OCI-LY1 (cell line): Measurements from ENCODE around the gene BCL2L15.

Experiments used
- H2AFZ ChIP-seq: fragments of 200-600 bp; sonication (generic), shearing (Covaris generic); 2 replicates; pipeline ENCODE4 v1.6.0; 2014; ENCODE audit warnings: antibody characterized with exemption, mild to moderate bottlenecking, low read length
- H3F3A ChIP-seq: fragments of 200-600 bp; sonication (generic), shearing (Covaris generic); 2 replicates; pipeline ENCODE4 v1.6.0; 2014; ENCODE audit warnings: mild to moderate bottlenecking, antibody characterized with exemption, low read length, moderate library complexity; ENCODE audit not compliant: insufficient read depth
- H3K27ac ChIP-seq: fragments of 200-600 bp; sonication (generic); 2 replicates; pipeline ENCODE4 v1.5.1; 2014; ENCODE audit warnings: low read length, mixed run types, mild to moderate bottlenecking, low read depth; ENCODE audit not compliant: poor library complexity, severe bottlenecking
- H3K27me3 ChIP-seq: fragments of 200-600 bp; sonication (generic); 2 replicates; pipeline ENCODE4 v1.6.0; 2014; ENCODE audit warnings: antibody characterized with exemption, mild to moderate bottlenecking, low read length, moderate library complexity; ENCODE audit not compliant: insufficient read depth
- H3K36me3 ChIP-seq: fragments of 200-600 bp; sonication (generic); 2 replicates; pipeline ENCODE4 v1.6.1; 2014; ENCODE audit warnings: mild to moderate bottlenecking, antibody characterized with exemption, low read length, moderate library complexity, mixed read lengths; ENCODE audit not compliant: insufficient read depth
- H3K4me1 ChIP-seq: fragments of 200-600 bp; sonication (generic); 2 replicates; pipeline ENCODE4 v1.5.1; 2014; ENCODE audit warnings: mild to moderate bottlenecking, low read length, moderate library complexity; ENCODE audit not compliant: insufficient read depth, severe bottlenecking
- H3K4me2 ChIP-seq: fragments of 200-600 bp; sonication (generic), shearing (Covaris generic); 2 replicates; pipeline ENCODE4 v1.6.1; 2014; ENCODE audit warnings: low read length
- H3K4me3 ChIP-seq: fragments of 200-600 bp; sonication (generic); 2 replicates; pipeline ENCODE4 v1.5.1; 2014; ENCODE audit warnings: low read length, low read depth, mild to moderate bottlenecking, mixed read lengths; ENCODE audit not compliant: poor library complexity, severe bottlenecking
- H3K79me2 ChIP-seq: fragments of 200-600 bp; shearing (Covaris generic); 2 replicates; pipeline ENCODE4 v1.6.1; 2016; ENCODE audit warnings: mixed run types, low read length, mixed read lengths; ENCODE audit not compliant: insufficient read depth
- H3K9ac ChIP-seq: fragments of 200-600 bp; sonication (generic), shearing (Covaris generic); 2 replicates; pipeline ENCODE4 v1.6.1; 2014; ENCODE audit warnings: mild to moderate bottlenecking, low read length, mixed read lengths
- H3K9me2 ChIP-seq: fragments of 200-600 bp; sonication (generic), shearing (Covaris generic); 2 replicates; pipeline ENCODE4 v1.6.1; 2014; ENCODE audit warnings: low read depth, mild to moderate bottlenecking, low read length, mixed read lengths
- H3K9me3 ChIP-seq: fragments of 200-600 bp; shearing (Covaris generic); 2 replicates; pipeline ENCODE4 v1.6.1; 2014; ENCODE audit warnings: low read length, mixed read lengths
- H4K20me1 ChIP-seq: fragments of 200-600 bp; sonication (generic), shearing (Covaris generic); 2 replicates; pipeline ENCODE4 v1.6.0; 2016; ENCODE audit warnings: mild to moderate bottlenecking, low read length; ENCODE audit not compliant: insufficient read depth
- CTCF ChIP-seq: fragments of 200-600 bp; sonication (generic), shearing (Covaris generic); IDR thresholded peaks from 2 replicates; pipeline ENCODE4 v1.5.1; 2017; ENCODE audit warnings: mild to moderate bottlenecking, antibody characterized with exemption, low read length, moderate library complexity, mixed read lengths
- EZH2 ChIP-seq: fragments of 200-600 bp; sonication (generic), shearing (Covaris generic); IDR thresholded peaks from 2 replicates; pipeline ENCODE4 v1.8.0; 2017; ENCODE audit warnings: borderline replicate concordance, mixed run types, mild to moderate bottlenecking, antibody characterized with exemption, low read length, moderate library complexity, mixed read lengths

The BCL2L15 gene

GRCh38 chr1:113887402-113888175 is at the start of gene BCL2L15:
Gene BCL2L15 (minus strand): TSS chr1:113887581. CDS start chr1:113887375, 206 bp downstream.
- H3K9ac ChIP-seq: no peak within 1 kb of the TSS
- H3K4me3 ChIP-seq: no peak within 1 kb of the TSS
- no peaks in the 10 kb centered on the region for H3K27me3 ChIP-seq
- H3K79me2 ChIP-seq: no peaks in the 10 kb centered on the region
- no peaks in the 10 kb centered on the region for H3K9me3 ChIP-seq
- H2AFZ ChIP-seq: no peak within 1 kb of the TSS
- H3K36me3 ChIP-seq: no peaks in the 10 kb centered on the region
- H3K27ac ChIP-seq: no peak within 1 kb of the TSS
- no peak for TF ChIP-seq EZH2
- no peak for TF ChIP-seq CTCF
- no peaks in the 10 kb centered on the region for H4K20me1 ChIP-seq
- no peaks in the 10 kb centered on the region for H3F3A ChIP-seq
- H3K9me2 ChIP-seq: no peaks in the 10 kb centered on the region
- peaks cover 5% of the 10 kb centered on the region for H3K4me1 ChIP-seq
- H3K4me2 ChIP-seq: no peak within 1 kb of the TSS

GRCh38 chr1:113937146-113937545 is 49.8 kb upstream of the BCL2L15 start:
- H3K9me3 ChIP-seq: no peaks in the 10 kb centered on the region
- no peak overlapping the region for H3K4me3 ChIP-seq
- H3K79me2 ChIP-seq: peaks cover 81% of the 10 kb centered on the region
- H3K27ac ChIP-seq: peak overlapping the region; percentile 21
- no peaks in the 10 kb centered on the region for H4K20me1 ChIP-seq
- no peaks in the 10 kb centered on the region for H3F3A ChIP-seq
- H3K4me2 ChIP-seq: peak overlapping the region; percentile 2; the same call in 1 of the 2 replicates
- H3K27me3 ChIP-seq: no peaks in the 10 kb centered on the region
- H3K9ac ChIP-seq: no peak overlapping the region
- H3K9me2 ChIP-seq: no peaks in the 10 kb centered on the region
- peaks cover 16% of the 10 kb centered on the region for H3K36me3 ChIP-seq
- H2AFZ ChIP-seq: no peak overlapping the region
- TF ChIP-seq CTCF (no peak), EZH2 (no peak)
- H3K4me1 ChIP-seq: peaks cover 88% of the 10 kb centered on the region

- H3K4me1 ChIP-seq: peaks cover 91% of the 10 kb centered on the region
- no peaks in the 10 kb centered on the region for H3K9me2 ChIP-seq
- H4K20me1 ChIP-seq: no peaks in the 10 kb centered on the region
- H3K27ac ChIP-seq: peak overlapping the region; percentile 34
- H3K27me3 ChIP-seq: no peaks in the 10 kb centered on the region
- H3K79me2 ChIP-seq: peaks cover 91% of the 10 kb centered on the region
- H2AFZ ChIP-seq: no peak overlapping the region
- TF ChIP-seq CTCF (no peak), EZH2 (no peak)
- H3K9ac ChIP-seq: no peak overlapping the region
- 0 out of 2 replicates have a peak overlapping the region, but pooled peaks have one; percentile 3 for H3K4me2 ChIP-seq
- no peak overlapping the region for H3K4me3 ChIP-seq
- no peaks in the 10 kb centered on the region for H3K9me3 ChIP-seq
- no peaks in the 10 kb centered on the region for H3F3A ChIP-seq
- peaks cover 8% of the 10 kb centered on the region for H3K36me3 ChIP-seq
These were observed 48.6 kb upstream of the BCL2L15 start for GRCh38 chr1:113935970-113936369.
